Activated CD4-positive, CD25-positive, alpha-beta regulatory T cell treated with anti-CD3 and anti-CD28 coated beads, Interleukin-2, amount 50 U/mL, for 16 hours (primary cell): ENCODE data around the gene STX18.

Experiments
- DNase-seq: peaks from one replicate; pipeline ENCODE4 v3.0.0-alpha.2; 2020; ENCODE audit warnings: low read depth, low spot score

The STX18 gene

DNA sequence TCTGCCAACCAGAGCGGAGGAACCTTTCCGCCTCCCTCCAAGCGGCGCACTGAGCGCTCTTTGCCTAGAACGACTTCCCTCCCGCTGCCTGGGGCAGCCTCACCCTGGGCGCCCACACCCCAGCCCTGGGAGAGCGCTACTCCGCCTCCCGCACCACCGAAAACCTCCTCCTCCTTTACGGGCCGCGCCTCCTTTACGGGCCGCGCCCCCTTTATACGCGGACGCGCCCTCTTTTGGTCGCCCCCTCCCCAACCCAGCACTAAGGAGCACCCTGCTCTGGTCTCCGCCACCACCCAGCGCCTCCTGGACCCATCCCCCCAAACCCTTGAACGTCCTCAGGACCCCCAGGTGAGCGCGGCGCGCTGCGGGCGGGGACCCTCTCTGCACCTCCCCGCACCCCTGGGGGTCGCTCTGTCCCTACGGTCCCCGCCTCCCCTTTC lies 155.5 kb downstream of the STX18 start:
- DNase-seq = no peak

DNA sequence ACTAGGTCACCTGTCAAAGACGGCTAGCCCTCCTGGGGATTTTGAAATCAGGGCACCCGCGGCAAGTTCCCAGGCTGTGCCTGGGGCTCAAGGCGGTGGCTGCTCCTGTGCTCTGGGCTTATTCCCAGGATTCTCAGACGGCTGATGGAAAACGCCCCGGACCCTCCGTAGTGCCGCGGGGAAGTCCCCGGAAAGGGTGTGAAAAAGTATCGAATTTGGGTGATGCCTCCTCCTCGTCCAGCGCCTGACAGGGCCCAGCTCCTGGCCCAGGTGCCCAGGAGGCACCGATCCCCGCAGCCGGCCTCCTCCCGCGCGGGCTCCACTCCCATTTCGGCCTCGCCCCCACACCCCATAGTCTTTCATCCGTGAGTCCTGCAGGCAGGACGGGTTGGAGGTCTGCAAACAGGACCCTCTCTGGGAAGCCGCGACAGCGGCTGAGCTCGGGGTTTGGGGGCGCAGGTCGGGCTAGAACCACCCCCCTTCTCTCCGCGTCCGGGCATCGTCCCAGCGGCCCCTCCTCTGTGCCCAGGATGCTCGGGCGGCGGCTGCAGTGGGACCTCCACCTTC lies 156.0 kb downstream of the STX18 start:
- DNase-seq = no peak

GRCh38 chr4:4384837-4385236 lies 157.0 kb downstream of the STX18 start:
- no peak for DNase-seq

DNA sequence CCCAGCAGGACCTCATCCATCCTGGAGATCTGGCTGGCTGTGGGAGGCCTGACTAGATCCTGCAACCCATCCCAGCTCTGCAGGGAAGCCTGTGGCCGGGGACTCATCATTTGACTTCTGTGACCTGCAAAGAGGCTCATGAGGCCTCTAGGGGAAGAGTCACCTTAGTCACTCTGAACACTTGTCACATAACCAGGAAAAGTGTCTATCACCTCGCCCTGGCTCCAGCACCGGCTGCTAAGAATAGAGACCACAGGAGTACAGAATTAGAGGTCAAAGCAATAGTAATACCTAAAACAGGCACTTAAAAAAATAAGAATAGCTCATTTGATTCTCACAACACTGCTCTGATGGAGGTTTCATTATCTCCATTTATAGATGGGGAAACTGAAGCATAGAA lies 158.8 kb downstream of the STX18 start:
- no peak for DNase-seq

DNA sequence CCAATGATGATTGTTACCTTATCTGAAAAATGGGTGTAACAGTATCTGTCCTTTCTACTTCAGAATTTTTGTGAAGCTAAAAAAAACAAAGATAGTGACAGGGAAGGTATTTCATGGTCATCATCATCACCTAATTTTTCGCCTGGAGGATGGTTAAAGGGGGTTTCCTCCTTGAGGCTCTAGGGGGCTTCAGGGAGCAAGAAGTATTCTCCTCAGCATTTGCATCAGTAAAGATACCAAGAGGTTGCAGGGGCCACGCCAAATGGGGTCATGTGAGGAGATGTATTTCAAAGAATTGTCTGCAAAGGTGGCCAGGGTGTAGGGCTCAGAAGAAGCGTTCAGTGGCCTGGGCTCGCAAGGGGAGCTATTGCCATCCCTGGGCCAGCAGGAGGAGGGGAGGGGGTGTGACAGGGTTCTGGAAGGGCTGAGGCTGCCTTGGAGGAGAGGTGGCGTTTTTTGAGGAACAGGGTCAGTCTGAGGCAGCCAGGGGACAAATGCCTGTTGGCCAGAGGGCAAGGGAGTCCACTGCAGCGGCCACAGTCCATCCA lies 162.2 kb downstream of the STX18 start:
- DNase-seq = no peak

DNA sequence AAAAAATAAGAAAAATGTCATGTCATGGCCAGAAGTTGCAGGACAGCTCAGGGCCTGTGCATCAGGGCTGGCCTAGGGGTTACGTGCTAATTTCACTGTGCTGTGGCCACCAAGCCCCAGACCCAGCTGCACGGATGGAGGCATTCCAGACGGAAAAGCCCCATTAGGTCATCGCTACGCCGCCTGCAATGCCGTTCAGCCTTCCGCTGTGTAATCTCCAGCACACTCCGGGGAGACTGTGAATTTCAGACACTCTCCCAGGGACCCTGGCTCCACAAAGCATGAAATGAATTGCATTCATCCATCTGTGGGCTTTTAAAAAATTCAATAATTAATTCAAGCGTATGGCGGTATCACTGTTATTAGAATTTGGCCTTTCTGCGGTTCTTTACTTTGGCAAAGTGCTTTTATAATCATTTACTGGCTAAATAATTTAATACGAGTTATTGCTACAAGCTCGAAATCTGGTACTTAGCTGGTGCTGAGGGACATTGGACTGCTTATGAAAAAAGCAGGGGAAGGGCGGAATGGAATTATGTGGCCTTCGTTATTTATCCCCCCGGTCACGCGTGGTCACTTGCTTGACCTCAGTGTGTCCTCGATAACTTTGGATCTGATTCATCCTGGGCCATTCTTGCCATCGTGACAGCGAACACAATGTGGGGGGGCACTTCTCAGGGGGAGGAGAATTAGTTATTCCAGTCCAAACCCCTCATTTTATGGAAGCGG lies 164.0 kb downstream of the STX18 start:
- no peak for DNase-seq

- no peak for DNase-seq
Measured at GRCh38 chr4:4377191-4377590, 164.7 kb downstream of the STX18 start.

DNA sequence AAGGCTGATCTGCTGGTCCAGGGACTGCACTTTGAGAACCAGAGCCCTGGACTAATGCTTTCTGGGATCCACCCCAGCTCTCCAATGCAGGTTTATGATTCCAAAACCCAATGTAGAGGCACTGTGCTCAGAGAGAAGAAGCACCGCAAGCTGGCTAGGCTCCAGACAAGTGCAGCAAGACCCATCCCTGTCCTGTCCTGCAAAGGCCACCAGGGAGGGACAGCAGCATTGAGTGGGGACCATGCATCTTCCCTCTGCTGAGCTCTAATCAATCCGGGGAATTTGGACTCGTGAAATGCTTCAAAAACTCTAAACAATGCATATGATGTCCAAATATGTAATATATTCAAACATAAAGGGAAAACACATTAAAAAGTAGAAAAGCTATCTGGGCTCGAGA lies 165.8 kb downstream of the STX18 start:
- DNase-seq = no peak

DNA sequence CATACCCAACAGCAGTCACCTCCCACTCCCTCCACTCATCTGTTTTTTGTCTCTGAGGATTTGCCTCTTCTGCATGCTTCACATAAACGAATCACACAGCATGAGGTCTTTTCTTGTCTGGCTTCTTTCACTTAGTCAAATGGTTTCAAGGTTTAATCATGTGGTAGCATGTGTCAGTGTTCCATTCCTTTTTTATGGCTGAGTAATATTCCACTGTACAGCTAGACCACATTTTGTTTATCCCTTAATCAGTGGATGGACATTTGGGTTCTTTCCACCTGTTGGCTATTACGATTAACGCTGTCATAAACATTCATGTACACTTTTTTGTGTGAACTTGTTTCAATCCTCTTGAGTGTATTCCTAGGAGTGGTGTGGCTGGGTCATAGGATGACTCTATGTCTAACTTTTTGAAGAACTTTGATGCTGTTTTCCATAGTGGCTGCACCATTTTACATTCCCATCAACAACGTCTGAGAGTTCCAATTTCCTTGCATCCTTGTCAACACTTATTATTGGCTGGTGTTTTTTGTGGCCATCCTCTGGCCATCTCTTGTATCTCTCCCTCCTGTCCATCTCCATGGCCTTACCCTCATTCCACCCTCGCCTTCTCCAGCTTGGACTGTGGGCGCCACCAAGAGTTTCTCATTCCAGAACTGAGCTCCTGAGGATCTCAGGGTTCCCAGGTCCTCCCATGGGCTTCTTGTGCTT lies 167.3 kb downstream of the STX18 start:
- no peak for DNase-seq
